ENCODE results near the gene TBC1D22A.

Gene TBC1D22A

DNA sequence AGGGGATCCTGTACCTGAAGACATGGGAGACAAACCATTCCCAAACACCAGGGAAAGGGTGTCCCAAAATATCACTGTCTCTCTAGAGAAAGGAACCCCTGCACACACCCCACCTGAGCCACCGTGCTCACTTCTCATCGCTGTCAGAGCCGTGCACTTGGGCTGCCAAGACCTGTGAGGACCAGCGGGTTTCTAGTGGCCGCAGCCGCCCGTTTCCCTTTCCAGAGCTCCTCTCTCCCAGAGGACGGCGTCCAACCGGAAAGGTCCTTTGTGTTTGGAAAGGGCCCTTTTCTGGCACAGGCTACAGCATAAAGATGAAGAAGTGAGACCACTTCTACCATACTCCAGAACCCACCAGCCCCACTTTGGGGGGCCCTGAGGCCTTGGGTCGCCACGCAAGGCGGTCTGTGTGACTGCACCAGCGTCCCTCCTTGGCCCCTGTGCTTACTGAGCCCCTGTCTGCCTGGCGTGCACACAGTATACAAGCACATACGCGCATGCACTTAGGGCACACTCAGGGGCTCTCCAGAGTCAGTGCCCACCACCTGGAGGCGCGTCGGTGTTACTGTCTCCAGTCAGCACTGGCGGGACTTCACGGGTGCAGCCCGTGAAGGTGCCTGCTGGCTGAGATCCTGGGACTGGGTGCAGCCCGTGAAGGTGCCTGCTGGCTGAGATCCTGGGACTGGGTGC, 381.8 kb downstream of the TBC1D22A start:
- DNase-seq (ENCODE audit: insufficient read length, low spot score) (no peak), FAIRE-seq (no peak)
- TF ChIP-seq POLR2A (IDR thresholded peaks at IDR 0.05; ENCODE audit: low read depth, low read length), result no peak

- DNase-seq (ENCODE audit: insufficient read length, low spot score) (no peak), FAIRE-seq (no peak)
- TF ChIP-seq POLR2A (IDR thresholded peaks at IDR 0.05; ENCODE audit: low read depth, low read length), result no peak
Measured at GRCh38 chr22:47144791-47145425, 382.5 kb downstream of the TBC1D22A start.

DNA sequence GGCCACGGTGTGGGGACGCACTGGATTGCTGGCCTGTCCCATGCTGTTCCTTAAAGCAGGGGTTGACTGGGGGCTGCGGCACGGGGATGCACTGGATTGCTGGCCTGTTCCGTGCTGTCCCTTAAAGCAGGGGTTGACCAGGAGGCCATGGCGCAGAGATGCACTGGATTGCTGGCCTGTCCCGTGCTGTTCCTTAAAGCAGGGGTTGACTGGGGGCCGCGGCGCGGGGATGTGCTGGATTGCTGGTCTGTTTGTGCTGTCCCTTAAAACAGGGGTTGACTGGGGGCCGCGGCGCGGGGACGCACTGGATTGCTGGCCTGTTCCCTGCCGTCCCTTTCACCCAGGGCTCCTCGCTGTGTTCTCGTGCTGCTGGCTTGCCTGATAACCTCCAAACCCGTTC, 383.4 kb downstream of the TBC1D22A start:
- DNase-seq (ENCODE audit: insufficient read length, low spot score) (no peak), FAIRE-seq (no peak)
- no peak for TF ChIP-seq POLR2A (IDR thresholded peaks at IDR 0.05; ENCODE audit: low read depth, low read length)

- FAIRE-seq (no peak), DNase-seq (ENCODE audit: insufficient read length, low spot score) (no peak)
- no peak for TF ChIP-seq POLR2A (IDR thresholded peaks at IDR 0.05; ENCODE audit: low read depth, low read length)
Measured at GRCh38 chr22:47146391-47146790, 383.9 kb downstream of the TBC1D22A start.

DNA sequence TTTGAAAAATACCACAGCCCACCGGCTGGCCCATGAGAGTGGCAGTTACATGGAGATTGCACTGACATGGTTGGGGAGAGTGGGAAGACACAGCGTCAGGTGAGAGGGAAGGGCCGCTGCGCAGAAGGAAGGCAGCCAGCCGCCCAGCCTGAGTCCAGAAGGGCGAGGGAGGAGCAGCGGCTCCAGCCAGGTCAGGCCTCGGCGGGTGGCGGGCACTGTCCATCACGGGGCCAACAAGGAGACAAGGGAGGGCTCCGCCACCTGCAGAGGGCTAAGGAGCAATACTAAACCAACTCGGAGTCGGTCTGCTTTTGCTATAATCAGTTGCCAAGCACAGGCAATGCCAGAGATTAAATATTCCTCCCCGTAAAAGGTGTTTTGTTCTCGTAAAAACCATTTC, 384.5 kb downstream of the TBC1D22A start:
- DNase-seq (ENCODE audit: insufficient read length, low spot score) (no peak), FAIRE-seq (no peak)
- no peak for TF ChIP-seq POLR2A (IDR thresholded peaks at IDR 0.05; ENCODE audit: low read depth, low read length)

DNA sequence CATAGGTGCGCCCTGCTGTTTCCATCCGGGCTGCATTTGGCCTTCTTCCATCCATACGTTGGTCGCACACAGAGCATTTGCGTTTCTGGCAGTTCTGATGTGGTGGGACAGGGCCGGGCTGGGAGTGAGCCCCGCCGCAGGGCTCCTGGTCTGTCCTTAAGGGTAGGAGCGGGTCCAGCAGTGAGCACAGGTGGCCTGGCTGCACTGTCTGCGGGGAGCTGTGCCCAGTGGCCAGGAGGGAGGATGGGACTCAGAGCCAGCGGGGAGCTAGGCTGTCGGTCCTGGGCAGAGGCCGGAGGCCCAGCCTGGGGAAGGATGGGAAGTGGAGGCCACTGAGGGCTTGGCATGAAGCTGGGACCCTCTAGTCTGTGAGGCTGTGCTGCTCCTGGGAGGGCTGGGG, 385.1 kb downstream of the TBC1D22A start:
- no peak for FAIRE-seq
- no peak for TF ChIP-seq POLR2A (IDR thresholded peaks at IDR 0.05; ENCODE audit: low read depth, low read length)
- DNase-seq (ENCODE audit: insufficient read length, low spot score), result no peak

GRCh38 chr22:47148510-47148909, 386.1 kb downstream of the TBC1D22A start:
- FAIRE-seq (no peak), DNase-seq (ENCODE audit: insufficient read length, low spot score) (no peak)
- no peak for TF ChIP-seq POLR2A (IDR thresholded peaks at IDR 0.05; ENCODE audit: low read depth, low read length)

- no peak for DNase-seq (ENCODE audit: insufficient read length, low spot score)
- no peak for TF ChIP-seq POLR2A (IDR thresholded peaks at IDR 0.05; ENCODE audit: low read depth, low read length)
- FAIRE-seq, result no peak
Measured at GRCh38 chr22:47148956-47149728, 386.7 kb downstream of the TBC1D22A start.

- DNase-seq (ENCODE audit: insufficient read length, low spot score), result no peak
- no peak for FAIRE-seq
- no peak for TF ChIP-seq POLR2A (IDR thresholded peaks at IDR 0.05; ENCODE audit: low read depth, low read length)
Measured at GRCh38 chr22:47149976-47150375, 387.5 kb downstream of the TBC1D22A start.

- no peak for TF ChIP-seq POLR2A (IDR thresholded peaks at IDR 0.05; ENCODE audit: low read depth, low read length)
- FAIRE-seq, result no peak
- no peak for DNase-seq (ENCODE audit: insufficient read length, low spot score)
Measured at GRCh38 chr22:47150426-47150825, 388.0 kb downstream of the TBC1D22A start.

DNA sequence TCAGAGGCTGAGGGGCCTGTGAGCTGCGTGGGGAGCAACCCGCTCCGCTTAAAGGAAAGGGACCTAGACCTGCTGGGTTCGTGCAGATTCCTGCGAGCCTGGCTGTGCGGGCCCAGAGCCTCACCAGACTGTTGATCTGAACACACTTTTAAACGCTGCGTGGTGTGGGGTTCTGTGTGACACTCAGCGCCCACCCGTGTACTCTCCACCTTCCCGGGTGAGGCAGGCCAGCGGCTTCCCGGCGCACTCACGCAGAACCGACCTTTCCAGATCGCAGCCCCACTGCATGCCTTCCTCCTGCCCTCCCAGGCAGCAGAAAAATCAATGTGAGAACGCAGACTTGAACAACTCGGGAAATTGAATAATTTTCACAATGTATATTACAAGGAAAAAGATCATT, 388.6 kb downstream of the TBC1D22A start:
- FAIRE-seq (no peak), DNase-seq (ENCODE audit: insufficient read length, low spot score) (no peak)
- TF ChIP-seq POLR2A (IDR thresholded peaks at IDR 0.05; ENCODE audit: low read depth, low read length), result no peak

DNA sequence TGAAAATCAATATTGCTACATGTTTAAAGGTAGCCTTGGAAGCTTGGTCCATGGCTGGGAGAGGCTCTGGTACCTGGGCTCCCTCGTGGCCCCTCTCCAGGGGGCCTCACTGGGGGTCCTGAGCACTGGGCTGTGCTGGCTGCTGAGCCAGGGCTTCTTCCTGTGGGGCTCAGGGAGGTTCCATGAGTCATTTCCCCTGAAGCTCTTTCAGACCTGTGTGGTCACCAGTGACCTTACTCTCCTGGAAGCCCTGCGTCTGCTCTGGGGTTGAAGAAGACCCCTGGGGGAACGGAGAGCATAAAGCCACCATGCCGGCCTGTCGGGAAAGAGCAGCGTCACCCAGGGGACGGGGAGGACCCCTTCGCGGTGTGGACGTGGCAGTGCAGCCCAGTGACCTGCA, 389.0 kb downstream of the TBC1D22A start:
- DNase-seq (ENCODE audit: insufficient read length, low spot score) (peak; percentile 70), FAIRE-seq (no peak)
- no peak for TF ChIP-seq POLR2A (IDR thresholded peaks at IDR 0.05; ENCODE audit: low read depth, low read length)

GRCh38 chr22:47152236-47152635, 389.8 kb downstream of the TBC1D22A start:
- TF ChIP-seq POLR2A (IDR thresholded peaks at IDR 0.05; ENCODE audit: low read depth, low read length), result no peak
- FAIRE-seq, result no peak
- DNase-seq (ENCODE audit: insufficient read length, low spot score), result no peak

- no peak for DNase-seq (ENCODE audit: insufficient read length, low spot score)
- FAIRE-seq, result no peak
- TF ChIP-seq POLR2A (IDR thresholded peaks at IDR 0.05; ENCODE audit: low read depth, low read length), result no peak
Measured at GRCh38 chr22:47152938-47153337, 390.5 kb downstream of the TBC1D22A start.

Measured in H54 (cell line).